GM18498 (cell line): ENCODE results near the gene FKTN.
A peak's percentile ranks its signal among the peaks of the same experiment; 100 is the strongest.

Source experiments
- ATAC-seq: cut with Tn5 transposase; IDR thresholded peaks from one replicate; pipeline ENCODE4 v1.9.1; 2021; ENCODE audit warnings: mild to moderate bottlenecking, moderate library complexity; ENCODE audit not compliant: unreplicated experiment

FKTN gene

GRCh38 chr9:105632807-105633206, 74.9 kb downstream of the FKTN start:
- no peak for ATAC-seq

- no peak for ATAC-seq
These were observed 75.5 kb downstream of the FKTN start for GRCh38 chr9:105633411-105633810.

DNA sequence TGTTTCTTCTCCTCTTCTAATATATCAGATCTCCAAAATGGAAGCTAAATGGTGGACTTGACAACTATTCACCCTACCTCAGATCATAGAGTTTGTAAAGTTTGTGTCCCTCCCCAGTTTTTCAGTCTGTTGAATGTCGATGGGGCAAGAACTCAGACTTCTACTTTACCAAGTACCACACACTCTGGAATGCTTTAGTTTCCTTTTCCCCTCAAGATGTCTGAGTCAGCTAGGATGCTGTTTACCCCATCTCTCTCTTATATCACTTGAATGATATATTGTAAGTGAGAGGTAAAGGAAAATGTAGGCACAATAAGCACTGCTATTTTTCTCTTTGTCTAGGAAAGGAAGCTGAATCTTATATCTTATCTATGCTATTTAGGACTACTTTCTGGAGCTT, 78.4 kb downstream of the FKTN start:
- no peak for ATAC-seq

GRCh38 chr9:105637787-105638395, 80.0 kb downstream of the FKTN start:
- ATAC-seq, result no peak

GRCh38 chr9:105639936-105640335, 82.0 kb downstream of the FKTN start:
- peak; percentile 86 for ATAC-seq

GRCh38 chr9:105643795-105644194, 85.9 kb downstream of the FKTN start:
- no peak for ATAC-seq

GRCh38 chr9:105646879-105647594, 89.1 kb downstream of the FKTN start:
- no peak for ATAC-seq

DNA sequence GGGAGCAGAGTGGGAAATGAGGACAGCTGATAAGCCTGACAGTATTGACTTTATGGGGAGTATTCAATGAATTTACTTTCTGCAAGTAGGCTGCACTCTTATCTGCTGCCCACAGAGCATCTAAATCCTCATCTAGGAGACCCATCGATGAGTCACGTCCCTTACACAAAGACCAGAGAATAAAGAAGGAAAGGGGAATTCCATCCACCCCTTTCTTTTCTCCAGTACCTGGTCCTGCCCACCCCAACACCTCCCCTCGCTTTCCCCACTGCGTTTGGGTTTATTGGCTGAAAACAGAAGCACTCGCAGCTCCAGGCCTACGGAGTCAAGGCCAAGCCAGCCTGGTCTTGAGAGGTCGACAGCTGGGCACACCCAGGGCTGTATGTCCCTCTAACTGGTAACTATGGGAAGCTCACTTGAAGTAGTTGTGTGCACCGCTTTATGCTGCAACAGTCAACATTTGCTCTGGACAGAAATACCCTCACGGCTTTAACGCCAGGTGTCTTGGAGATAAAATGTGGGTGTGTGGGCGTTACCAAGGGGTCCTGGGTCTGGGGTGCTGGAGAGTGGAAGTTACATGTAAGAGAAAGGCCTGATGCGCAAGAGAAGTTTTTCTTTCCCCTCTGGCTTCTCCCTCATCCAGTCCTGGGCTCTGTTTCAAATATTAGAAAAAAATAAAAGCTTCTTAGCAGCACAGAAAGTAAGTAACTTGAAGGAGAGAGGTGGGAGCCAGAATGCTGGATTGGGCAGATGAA, 89.8 kb downstream of the FKTN start:
- no peak for ATAC-seq

DNA sequence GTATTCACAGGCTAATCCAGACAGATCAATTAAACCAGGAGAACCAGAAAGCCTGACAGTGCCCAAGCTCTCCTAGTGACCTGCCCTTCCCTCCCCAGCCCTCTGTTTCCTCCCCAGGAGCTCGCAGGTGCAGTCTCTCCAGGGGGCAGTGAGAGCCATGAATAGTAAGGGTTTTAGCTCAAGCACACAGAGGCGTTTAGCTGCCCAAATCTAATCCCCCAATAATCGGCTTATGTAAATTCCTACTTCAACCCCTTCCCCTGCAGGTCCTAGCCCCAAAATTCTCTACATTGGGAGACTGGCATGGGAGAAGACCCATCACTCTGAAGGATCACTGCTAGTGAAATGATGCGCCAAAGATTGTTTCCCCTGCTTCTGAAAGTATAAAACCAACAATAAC, 93.9 kb downstream of the FKTN start:
- ATAC-seq, result no peak

DNA sequence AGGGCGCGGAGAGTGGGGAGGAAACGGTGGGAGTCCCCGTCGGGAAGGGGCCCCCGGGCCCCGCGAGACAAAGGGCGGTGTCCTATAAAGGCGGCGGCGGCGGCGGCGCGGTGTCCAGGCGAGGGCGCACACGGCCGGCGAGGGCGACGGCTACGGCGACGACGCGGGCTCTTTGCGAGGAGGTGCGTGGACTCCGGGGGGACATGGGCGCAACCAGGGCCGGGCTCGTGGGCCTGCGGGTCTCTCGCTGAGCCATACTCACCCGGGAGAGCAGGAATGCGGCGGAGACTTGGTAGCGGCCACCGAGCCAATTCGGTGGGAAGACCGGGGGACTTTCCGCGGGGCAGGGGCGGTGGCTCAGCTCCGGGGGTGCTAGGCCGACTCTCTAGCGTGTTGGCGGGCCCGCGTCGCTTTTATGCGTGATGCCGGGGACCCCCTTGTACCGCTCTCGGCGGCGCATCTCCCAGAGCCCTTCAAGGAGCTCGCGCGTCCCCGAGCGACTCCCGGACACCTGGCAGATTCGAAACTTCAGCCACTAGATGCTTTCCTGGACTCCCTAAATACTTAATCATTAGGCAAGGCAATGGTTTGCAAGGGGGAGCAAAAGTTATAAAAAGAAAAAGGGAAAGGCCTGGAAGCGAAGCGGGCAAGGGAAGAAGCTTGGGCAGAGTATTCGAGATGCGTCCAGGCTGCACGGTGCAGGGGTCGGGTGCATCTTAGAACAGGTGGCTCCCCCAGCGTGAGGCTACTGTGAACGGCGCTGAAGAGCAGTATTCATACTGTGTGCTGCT, 98.4 kb downstream of the FKTN start:
- peak; percentile 72 for ATAC-seq

DNA sequence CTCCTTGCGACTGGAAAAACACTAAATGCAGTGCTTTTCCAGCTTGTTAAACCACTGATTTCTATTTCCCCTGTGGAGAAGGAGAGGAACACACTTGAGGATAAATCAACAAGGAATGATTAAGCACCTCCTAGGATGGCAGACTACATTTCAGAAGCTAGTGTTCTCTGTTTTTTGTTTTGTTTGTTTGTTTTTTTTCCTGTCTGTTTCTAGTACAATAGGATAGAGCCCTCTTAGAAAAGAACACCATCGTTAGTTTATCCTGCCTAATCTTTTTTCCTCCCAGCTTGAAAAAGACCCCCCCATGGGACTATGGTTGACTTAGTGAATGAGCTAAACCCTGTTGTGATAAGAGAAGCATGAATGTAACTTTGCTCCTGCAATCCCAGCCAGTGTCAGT, 100.4 kb downstream of the FKTN start:
- ATAC-seq, result no peak

- no peak for ATAC-seq
These were observed 103.1 kb downstream of the FKTN start for GRCh38 chr9:105661011-105661410.

GRCh38 chr9:105662184-105663104, 104.5 kb downstream of the FKTN start, which contains the start of gene TAL2:
Gene TAL2, plus strand, starts transcription at chr9:105662457. Its CDS starts 40 bp downstream, at chr9:105662497.
- ATAC-seq, result peak; percentile 91

- ATAC-seq, result no peak
These were observed 106.0 kb downstream of the FKTN start for GRCh38 chr9:105663914-105664313.

GRCh38 chr9:105667867-105668266, 109.9 kb downstream of the FKTN start:
- ATAC-seq, result no peak

DNA sequence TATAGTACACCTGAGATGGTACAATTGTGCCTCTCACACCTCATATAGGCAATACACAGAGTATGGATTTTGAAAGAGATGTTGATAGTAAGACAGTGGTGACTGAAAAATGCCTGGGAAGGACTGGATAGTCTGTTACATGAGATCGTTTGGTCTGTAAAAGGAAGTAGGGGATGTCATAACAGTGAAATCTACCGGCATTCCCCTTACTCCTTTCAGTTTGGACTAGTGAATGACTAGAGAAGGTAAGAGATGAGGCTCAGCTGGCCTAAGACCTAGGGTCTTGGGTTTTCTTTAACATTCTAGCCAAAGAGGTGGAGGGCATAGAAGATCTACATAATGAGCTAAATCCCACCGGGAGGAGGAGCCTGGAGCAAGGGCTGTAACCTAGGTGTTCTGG, 112.4 kb downstream of the FKTN start:
- no peak for ATAC-seq

DNA sequence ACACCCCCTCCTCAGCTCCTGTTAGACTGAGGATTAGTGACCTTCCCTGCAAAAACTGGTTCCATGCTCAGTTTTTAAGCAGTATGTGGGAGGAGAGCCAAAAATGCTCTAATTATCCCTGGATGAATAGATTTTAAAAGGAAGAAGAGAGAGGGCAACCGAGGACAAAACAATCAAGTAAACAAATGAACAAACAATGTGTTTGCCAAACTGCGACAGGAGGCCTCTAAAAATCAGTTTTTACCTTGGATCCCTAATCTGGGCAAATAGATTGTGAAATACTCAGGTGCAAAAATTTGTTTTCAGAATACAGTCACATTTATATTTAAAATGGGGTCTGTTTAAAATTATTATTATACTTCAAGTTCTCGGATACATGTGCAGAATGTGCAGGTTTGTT, 112.8 kb downstream of the FKTN start:
- no peak for ATAC-seq

- ATAC-seq, result peak; percentile 56
These were observed 114.8 kb downstream of the FKTN start for GRCh38 chr9:105672711-105673234.

GRCh38 chr9:105673850-105674387, 116.0 kb downstream of the FKTN start:
- no peak for ATAC-seq
